Mucosa of descending colon (tissue), 3 donors: ENCODE measurements around the gene TLE3. TPM values are rescaled to one million over a fixed set of nuclear protein-coding genes. Genes with fewer than 3 reads are reported as not detected.

Experiments
- ATAC-seq: fragments of 200-7000 bp; cut with Tn5 transposase; one replicate; pipeline ENCODE4 v1.9.1; 2020; ENCODE audit warnings: mild to moderate bottlenecking, moderate library complexity
- DNase-seq, 3 donors: peaks; one replicate each; pipeline ENCODE4 v3.0.0-alpha.2; 2020
- H3K36me3 ChIP-seq: fragments of 200-600 bp; one replicate; pipeline ENCODE4 v1.8.0; 2021; ENCODE audit warnings: low read depth, mild to moderate bottlenecking
- H3K4me1 ChIP-seq: fragments of 200-600 bp; one replicate; pipeline ENCODE4 v1.8.0; 2021; ENCODE audit warnings: low read depth, mild to moderate bottlenecking
- H3K4me3 ChIP-seq: fragments of 200-600 bp; one replicate; pipeline ENCODE4 v1.8.0; 2021; ENCODE audit warnings: mild to moderate bottlenecking
- H3K9me3 ChIP-seq: fragments of 200-600 bp; one replicate; pipeline ENCODE4 v1.8.0; 2021; ENCODE audit warnings: mild to moderate bottlenecking
- intact Hi-C, 2 donors: fragments of 100-400 bp; cut with DNase I in 1 of 2; cut with micrococcal nuclease in 1 of 2; formaldehyde crosslinking; loops; one replicate each; pipeline versions ENCODE4 v1.11.0 to v1.11.1; 2022; cut with DNase I, micrococcal nuclease
- total RNA-seq, 3 donors: library from RNA; stranded (reverse); fragmentation: NEBNext Ultra II Directional in 2 of 3; extraction: Animal tissue kit (Norgen Biotek cat#: 25700) in 2 of 3; gene quantifications; one replicate each; pipeline versions ENCODE4 v1.2.1 to v1.2.4, GENCODE V29; 2021 to 2023
- TF ChIP-seq, protein P1 (sequence below): fragments of 200-600 bp; IDR thresholded peaks from one replicate; pipeline ENCODE4 v1.8.0; 2022; ENCODE audit warnings: antibody characterized with exemption, mild to moderate bottlenecking
- donor health status: DM: no; HTN: no; CAD: no; lungs with moderate emphysema.
- donor health status: DM: no; HTN: no; CAD: no.
- donor health status: DM: no; HTN: yes; CAD: no.

TLE3 gene
- total RNA-seq, 3 donors from 2014 or later = 77.6 to 123 (median 103) TPM

DNA sequence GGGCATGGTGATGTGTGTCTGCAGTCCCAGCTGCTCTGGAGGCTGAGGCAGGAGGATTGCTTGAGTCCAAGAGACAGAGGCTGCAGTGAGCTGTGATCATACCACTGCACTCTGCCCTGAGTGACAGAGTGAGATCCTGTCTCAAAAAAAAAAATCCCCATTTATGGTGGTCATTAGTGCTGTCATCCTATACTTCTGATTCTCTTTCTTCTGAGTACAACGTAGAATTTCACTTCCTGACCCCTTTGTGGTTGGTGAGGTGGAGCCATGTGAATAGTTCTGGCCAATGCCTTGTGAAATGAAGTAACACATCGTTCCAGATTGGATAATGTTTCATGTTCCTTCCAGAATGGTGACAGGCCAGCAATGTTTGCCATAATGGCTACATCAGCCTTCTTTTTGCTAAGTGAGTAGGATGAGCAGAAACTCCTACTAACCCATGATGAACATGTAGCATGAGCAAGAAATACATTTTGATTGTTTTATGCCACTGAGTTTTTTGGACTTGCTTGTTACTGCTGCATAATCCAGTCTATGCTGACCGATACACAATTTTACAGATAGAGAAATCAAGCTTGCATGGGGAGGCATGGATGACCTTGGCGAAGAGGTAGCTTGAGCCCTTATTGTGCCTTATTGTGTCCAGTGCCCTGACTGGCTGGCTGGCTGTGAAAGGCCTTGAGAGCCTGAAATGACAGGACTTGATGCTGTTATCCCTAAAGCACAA lies 30.9 kb upstream of the TLE3 start:
- no peaks in the 10 kb centered on the region for H3K9me3 ChIP-seq
- intact Hi-C loops = no loop called here
- ATAC-seq (no peak), DNase-seq (no peak)
- H3K4me1 ChIP-seq = peaks cover 7% of the 10 kb centered on the region
- H3K36me3 ChIP-seq = no peaks in the 10 kb centered on the region
- TF ChIP-seq, protein P1, sequence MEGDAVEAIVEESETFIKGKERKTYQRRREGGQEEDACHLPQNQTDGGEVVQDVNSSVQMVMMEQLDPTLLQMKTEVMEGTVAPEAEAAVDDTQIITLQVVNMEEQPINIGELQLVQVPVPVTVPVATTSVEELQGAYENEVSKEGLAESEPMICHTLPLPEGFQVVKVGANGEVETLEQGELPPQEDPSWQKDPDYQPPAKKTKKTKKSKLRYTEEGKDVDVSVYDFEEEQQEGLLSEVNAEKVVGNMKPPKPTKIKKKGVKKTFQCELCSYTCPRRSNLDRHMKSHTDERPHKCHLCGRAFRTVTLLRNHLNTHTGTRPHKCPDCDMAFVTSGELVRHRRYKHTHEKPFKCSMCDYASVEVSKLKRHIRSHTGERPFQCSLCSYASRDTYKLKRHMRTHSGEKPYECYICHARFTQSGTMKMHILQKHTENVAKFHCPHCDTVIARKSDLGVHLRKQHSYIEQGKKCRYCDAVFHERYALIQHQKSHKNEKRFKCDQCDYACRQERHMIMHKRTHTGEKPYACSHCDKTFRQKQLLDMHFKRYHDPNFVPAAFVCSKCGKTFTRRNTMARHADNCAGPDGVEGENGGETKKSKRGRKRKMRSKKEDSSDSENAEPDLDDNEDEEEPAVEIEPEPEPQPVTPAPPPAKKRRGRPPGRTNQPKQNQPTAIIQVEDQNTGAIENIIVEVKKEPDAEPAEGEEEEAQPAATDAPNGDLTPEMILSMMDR = no peak
- no peak overlapping the region for H3K4me3 ChIP-seq

DNA sequence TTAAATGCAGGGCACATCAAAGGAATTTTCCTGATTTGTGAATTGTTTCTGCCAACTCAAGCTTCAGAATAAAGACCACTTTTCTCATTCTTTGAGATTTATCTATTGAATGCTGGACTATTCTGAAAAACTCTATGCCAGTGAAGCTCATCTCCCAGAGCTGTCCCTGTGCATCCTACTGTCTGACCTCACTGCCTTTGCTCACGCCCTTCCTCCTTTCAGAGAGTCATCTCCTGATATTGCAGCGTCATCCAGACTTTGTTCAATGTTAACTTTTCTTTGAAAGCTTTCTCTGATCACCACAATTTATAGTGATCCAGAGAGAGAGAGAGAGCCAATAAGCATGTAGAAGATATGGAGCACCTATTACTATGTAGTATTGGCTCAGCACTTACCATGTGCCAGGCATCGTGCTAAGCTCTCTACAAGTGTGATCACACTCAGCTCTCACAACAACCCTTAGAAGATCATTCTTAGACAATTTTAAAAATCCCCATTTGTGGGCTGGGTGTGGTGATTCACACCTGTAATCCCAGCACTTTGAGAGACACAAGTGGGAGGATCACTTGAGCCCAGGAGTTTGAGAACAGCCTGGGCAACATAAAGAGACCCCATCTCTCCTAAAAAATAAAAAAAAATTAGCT lies 30.2 kb upstream of the TLE3 start:
- Histone ChIP-seq H3K9me3 (no peaks in the 10 kb centered on the region), H3K4me1 (no peaks in the 10 kb centered on the region), H3K36me3 (no peaks in the 10 kb centered on the region), H3K4me3 (no peak overlapping the region)
- TF ChIP-seq, protein P1 = no peak
- intact Hi-C loops = no loop called here
- ATAC-seq (no peak), DNase-seq (no peak)

DNA sequence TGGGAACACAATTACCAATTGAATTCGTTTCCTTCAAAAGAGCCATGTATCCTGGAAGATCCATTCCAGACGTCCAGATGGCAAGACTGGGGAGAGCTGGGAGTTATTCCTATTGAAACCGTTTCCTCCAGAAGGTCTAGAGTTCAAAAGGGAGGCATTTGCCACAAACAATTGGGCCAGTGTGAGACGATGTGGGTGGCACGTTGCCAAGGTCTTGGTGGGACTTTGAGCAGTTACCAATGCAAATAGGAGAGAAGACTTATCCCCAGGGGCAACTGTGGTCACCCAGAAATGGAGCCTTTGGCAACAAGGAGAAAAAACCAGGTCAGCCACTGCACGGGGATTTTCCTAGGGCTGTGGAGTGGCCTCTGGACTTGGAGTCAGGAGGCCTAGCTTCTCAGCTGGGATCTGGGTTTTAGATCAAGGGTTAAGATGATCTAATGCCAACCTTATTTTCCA lies 29.6 kb upstream of the TLE3 start:
- H3K4me1 ChIP-seq = no peaks in the 10 kb centered on the region
- H3K36me3 ChIP-seq = no peaks in the 10 kb centered on the region
- TF ChIP-seq, protein P1 = no peak
- intact Hi-C loops = no loop called here
- DNase-seq = peak in 1 of 3 donors; percentile 56
- no peak overlapping the region for H3K4me3 ChIP-seq
- H3K9me3 ChIP-seq = no peaks in the 10 kb centered on the region
- ATAC-seq = peak; percentile 58

DNA sequence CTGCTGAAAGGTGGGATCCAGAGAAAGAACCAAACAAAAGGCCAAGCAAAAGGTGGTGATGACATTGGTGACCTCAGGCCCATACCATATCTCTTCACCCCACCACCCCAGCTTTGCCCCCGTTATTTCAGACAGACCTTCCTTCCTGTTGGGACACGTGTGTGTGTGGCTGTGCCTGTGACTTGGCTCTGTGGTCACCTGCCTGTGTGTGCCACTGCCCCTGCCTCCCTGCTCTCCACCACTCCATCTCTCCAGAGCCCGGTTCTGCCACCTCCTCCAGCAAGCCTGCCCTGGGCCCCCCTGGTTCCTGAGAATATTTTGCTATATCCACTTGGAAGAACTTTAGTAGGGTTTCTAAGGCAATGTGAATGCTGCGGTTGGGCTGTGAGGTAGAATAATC lies 28.6 kb upstream of the TLE3 start:
- no peak overlapping the region for H3K4me3 ChIP-seq
- TF ChIP-seq, protein P1 = no peak
- DNase-seq (no peak), ATAC-seq (no peak)
- no peaks in the 10 kb centered on the region for H3K4me1 ChIP-seq
- H3K9me3 ChIP-seq = no peaks in the 10 kb centered on the region
- H3K36me3 ChIP-seq = no peaks in the 10 kb centered on the region
- intact Hi-C loops = no loop called here

DNA sequence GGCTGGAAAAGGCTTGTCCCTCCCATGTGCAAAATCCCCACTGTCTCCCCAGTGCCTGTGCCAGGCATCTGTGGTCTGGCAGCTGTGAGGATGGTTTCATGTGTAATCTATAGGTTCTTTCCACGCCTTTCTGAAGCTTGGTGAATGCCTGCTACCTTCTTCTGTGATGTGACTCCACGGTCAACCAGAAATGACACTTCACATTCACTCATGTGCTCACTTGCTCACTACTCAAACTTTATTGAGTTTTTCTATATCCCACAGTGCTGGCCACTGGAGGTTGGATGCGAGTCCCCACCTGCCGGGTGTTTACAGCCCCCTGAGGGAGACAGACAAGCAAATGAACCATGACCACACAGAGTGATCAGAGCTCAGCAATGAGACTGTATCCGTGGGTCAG lies 27.9 kb upstream of the TLE3 start:
- TF ChIP-seq, protein P1 = no peak
- Histone ChIP-seq H3K9me3 (no peaks in the 10 kb centered on the region), H3K4me3 (no peak overlapping the region), H3K4me1 (no peaks in the 10 kb centered on the region), H3K36me3 (no peaks in the 10 kb centered on the region)
- no peak for ATAC-seq
- intact Hi-C loops = no loop called here
- no peak for DNase-seq
